PFSK-1 (cell line): ENCODE measurements around the gene OR5A1.

Source experiments
- FOXP2 ChIP-seq: optimal IDR thresholded peaks from 2 replicates; pipeline ENCODE3; 2011; ENCODE audit warnings: borderline replicate concordance, control low read depth, inconsistent platforms; ENCODE audit not compliant: insufficient read depth; ENCODE audit errors: extremely low read length, extremely low read depth
- POLR2AphosphoS5 ChIP-seq: IDR thresholded peaks from 2 replicates; pipeline ENCODE4 v1.6.1; 2012; ENCODE audit warnings: low read depth, mild to moderate bottlenecking, control low read depth, low read length, moderate library complexity
- REST ChIP-seq, 2 experiments: IDR thresholded peaks; 2 replicates each; pipeline versions ENCODE4 v1.6.1 to v1.8.0; 2011 to 2012; ENCODE audit warnings: low read depth in 2 of 2, low read length in 2 of 2, control low read depth in 1 of 2, inconsistent platforms in 1 of 2, mild to moderate bottlenecking in 1 of 2, moderate library complexity in 1 of 2; ENCODE audit not compliant: insufficient read depth in 1 of 2
- SIN3A ChIP-seq: IDR thresholded peaks from 2 replicates; pipeline ENCODE4 v1.6.1; 2012; ENCODE audit warnings: mild to moderate bottlenecking, low read length, moderate library complexity, borderline replicate concordance; ENCODE audit not compliant: insufficient read depth
- TAF1 ChIP-seq: IDR thresholded peaks from 2 replicates; pipeline ENCODE4 v1.6.1; 2012; ENCODE audit warnings: low read length, control low read depth, borderline replicate concordance; ENCODE audit not compliant: insufficient read depth

Gene OR5A1

GRCh38 chr11:59413646-59414045, 22.6 kb upstream of the OR5A1 start:
- TF ChIP-seq TAF1 (no peak), FOXP2 (no peak), POLR2AphosphoS5 (no peak), REST (IDR thresholded peaks at IDR 0.05; ENCODE audit: insufficient read depth in 1 of 2, low read depth in 2 of 2, low read length in 2 of 2) (no peak), SIN3A (no peak)

- TF ChIP-seq TAF1, result no peak
- no peak for TF ChIP-seq FOXP2
- no peak for TF ChIP-seq POLR2AphosphoS5
- TF ChIP-seq REST (IDR thresholded peaks at IDR 0.05; ENCODE audit: insufficient read depth in 1 of 2, low read depth in 2 of 2, low read length in 2 of 2), result no peak
- no peak for TF ChIP-seq SIN3A
Observed at GRCh38 chr11:59415111-59415510, 21.2 kb upstream of the OR5A1 start.

GRCh38 chr11:59416613-59417012, 19.7 kb upstream of the OR5A1 start:
- TF ChIP-seq POLR2AphosphoS5 (no peak), FOXP2 (no peak), REST (IDR thresholded peaks at IDR 0.05; ENCODE audit: insufficient read depth in 1 of 2, low read depth in 2 of 2, low read length in 2 of 2) (no peak), TAF1 (no peak), SIN3A (no peak)

GRCh38 chr11:59417023-59417422, 19.2 kb upstream of the OR5A1 start:
- TF ChIP-seq FOXP2 (no peak), REST (IDR thresholded peaks at IDR 0.05; ENCODE audit: insufficient read depth in 1 of 2, low read depth in 2 of 2, low read length in 2 of 2) (no peak), SIN3A (no peak), POLR2AphosphoS5 (no peak), TAF1 (no peak)

GRCh38 chr11:59418156-59418555, 18.1 kb upstream of the OR5A1 start:
- TF ChIP-seq FOXP2 (no peak), REST (IDR thresholded peaks at IDR 0.05; ENCODE audit: insufficient read depth in 1 of 2, low read depth in 2 of 2, low read length in 2 of 2) (no peak), TAF1 (no peak), POLR2AphosphoS5 (no peak), SIN3A (no peak)
